GM06990 (cell line): Measurements from ENCODE around the gene TXNRD1.

Experiments
- DNase-seq: peaks from one replicate; pipeline ENCODE4 v3.0.0-alpha.2; 2011; ENCODE audit not compliant: insufficient read length; ENCODE audit errors: extremely low read depth
- H3K27me3 ChIP-seq: replicated peaks from 2 replicates; pipeline ENCODE4 v1.6.0; 2011; ENCODE audit warnings: low read length; ENCODE audit not compliant: control insufficient read depth, insufficient read depth
- H3K36me3 ChIP-seq: 2 replicates; pipeline ENCODE4 v1.5.1; 2011; ENCODE audit warnings: low read length; ENCODE audit not compliant: control insufficient read depth, insufficient read depth
- H3K4me3 ChIP-seq: replicated peaks from 2 replicates; pipeline ENCODE4 v1.5.1; 2011; ENCODE audit warnings: low read depth, mild to moderate bottlenecking, control low read depth, low read length
- TF ChIP-seq, protein P1 (sequence below): IDR thresholded peaks from 2 replicates; pipeline ENCODE4 v1.5.1; 2011; ENCODE audit warnings: low read length, control low read depth, mild to moderate bottlenecking, inconsistent platforms; ENCODE audit not compliant: insufficient read depth, poor library complexity, severe bottlenecking

The TXNRD1 gene

GRCh38 chr12:104220931-104221330 is 5.4 kb downstream of the TXNRD1 start:
- H3K36me3 ChIP-seq, result no peaks in the 10 kb centered on the region
- TF ChIP-seq, protein P1, sequence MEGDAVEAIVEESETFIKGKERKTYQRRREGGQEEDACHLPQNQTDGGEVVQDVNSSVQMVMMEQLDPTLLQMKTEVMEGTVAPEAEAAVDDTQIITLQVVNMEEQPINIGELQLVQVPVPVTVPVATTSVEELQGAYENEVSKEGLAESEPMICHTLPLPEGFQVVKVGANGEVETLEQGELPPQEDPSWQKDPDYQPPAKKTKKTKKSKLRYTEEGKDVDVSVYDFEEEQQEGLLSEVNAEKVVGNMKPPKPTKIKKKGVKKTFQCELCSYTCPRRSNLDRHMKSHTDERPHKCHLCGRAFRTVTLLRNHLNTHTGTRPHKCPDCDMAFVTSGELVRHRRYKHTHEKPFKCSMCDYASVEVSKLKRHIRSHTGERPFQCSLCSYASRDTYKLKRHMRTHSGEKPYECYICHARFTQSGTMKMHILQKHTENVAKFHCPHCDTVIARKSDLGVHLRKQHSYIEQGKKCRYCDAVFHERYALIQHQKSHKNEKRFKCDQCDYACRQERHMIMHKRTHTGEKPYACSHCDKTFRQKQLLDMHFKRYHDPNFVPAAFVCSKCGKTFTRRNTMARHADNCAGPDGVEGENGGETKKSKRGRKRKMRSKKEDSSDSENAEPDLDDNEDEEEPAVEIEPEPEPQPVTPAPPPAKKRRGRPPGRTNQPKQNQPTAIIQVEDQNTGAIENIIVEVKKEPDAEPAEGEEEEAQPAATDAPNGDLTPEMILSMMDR, result no peak
- H3K4me3 ChIP-seq, result no peak overlapping the region
- no peaks in the 10 kb centered on the region for H3K27me3 ChIP-seq
- DNase-seq, result no peak

- Histone ChIP-seq H3K36me3 (no peaks in the 10 kb centered on the region), H3K4me3 (no peak overlapping the region), H3K27me3 (no peaks in the 10 kb centered on the region)
- DNase-seq, result no peak
- TF ChIP-seq, protein P1, result no peak
Measured at GRCh38 chr12:104222976-104223375, 7.4 kb downstream of the TXNRD1 start.

GRCh38 chr12:104223712-104224111 is 8.1 kb downstream of the TXNRD1 start:
- Histone ChIP-seq H3K27me3 (no peaks in the 10 kb centered on the region), H3K4me3 (no peak overlapping the region), H3K36me3 (no peaks in the 10 kb centered on the region)
- DNase-seq, result no peak
- TF ChIP-seq, protein P1, result no peak

- no peak for DNase-seq
- Histone ChIP-seq H3K4me3 (no peak overlapping the region), H3K27me3 (no peaks in the 10 kb centered on the region), H3K36me3 (no peaks in the 10 kb centered on the region)
- TF ChIP-seq, protein P1, result no peak
Measured at GRCh38 chr12:104226672-104227071, 11.1 kb downstream of the TXNRD1 start.

DNA sequence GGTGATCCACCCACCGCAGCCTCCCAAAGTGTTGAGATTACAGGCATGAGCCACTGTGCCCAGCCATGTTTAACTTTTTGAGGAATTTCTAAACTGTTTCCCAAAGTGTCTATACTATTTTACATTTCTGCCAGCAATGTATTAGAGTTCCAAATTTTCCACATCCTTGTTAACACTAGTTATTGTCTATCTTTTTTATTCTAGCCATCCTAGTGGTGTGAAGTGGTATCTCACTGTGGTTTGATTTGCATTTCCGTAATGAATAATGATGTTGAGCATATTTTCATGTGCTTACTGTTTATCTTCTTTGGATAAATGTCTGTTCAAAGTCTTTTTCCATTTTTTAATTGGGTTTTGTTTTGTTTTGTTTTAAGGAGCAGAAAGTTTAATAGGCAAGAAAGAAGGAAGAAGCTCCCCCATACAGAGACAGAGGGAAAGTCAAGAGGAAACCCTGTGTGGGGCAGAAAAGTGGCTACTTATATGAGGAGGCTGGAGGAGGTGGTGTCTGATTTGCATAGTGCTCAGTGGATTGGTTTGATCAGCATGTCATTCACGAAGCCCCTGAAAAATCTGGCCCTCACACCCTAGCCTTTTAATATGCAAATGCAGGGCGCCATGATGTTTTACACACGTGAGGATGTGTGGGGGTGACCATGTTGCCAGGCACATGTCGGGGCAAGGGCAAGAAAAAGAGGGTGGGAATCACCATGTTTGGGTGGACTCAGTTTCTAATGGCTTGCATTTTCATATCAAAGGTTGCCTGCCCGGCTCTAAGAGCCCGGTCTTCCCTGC is 14.9 kb downstream of the TXNRD1 start:
- H3K27me3 ChIP-seq, result no peaks in the 10 kb centered on the region
- TF ChIP-seq, protein P1, result no peak
- DNase-seq, result no peak
- H3K4me3 ChIP-seq, result no peak overlapping the region
- H3K36me3 ChIP-seq, result no peaks in the 10 kb centered on the region
